GM21367 (cell line): ENCODE results near the gene APLN.

Experiments
- ATAC-seq: cut with Tn5 transposase; IDR thresholded peaks from one replicate; pipeline ENCODE4 v1.9.1; 2021; ENCODE audit not compliant: unreplicated experiment

Gene APLN

DNA sequence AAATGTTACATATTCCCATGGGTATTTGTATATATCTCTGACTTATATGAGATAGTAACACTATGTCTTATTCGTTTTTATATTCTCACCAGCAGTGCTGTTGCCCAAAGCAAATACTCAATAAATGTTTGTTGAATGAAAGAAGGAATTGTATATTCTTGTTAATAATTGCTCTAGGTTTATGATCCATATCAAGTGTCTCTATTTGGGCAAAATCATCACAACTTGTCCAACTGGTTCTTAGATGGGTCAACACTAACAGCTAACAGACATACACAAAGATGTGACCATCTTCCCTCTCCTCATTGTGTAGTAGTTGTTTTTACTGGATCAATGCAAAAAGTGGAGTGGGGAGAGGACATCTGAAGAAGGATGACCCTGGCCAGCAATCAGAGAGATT is 6.6 kb upstream of the APLN start:
- ATAC-seq = no peak

DNA sequence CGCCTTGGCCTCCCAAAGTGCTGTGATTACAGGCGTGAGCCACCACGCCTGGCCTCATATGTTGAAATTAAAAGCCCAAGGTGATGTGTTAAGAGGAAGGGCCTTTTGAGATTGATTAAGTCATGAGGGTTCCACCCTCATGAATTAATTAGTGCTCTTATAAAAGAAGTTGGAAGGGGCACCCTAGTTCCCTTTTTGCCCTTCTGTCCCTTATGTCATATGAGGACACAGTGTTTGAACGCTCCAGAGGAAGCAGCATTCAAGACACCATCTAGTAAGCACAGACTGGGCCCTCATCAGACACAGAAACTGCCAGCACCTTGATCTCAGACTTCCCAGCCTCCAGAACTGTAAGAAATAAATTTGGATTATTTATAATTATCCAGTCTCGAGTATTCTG is 5.1 kb upstream of the APLN start:
- no peak for ATAC-seq

DNA sequence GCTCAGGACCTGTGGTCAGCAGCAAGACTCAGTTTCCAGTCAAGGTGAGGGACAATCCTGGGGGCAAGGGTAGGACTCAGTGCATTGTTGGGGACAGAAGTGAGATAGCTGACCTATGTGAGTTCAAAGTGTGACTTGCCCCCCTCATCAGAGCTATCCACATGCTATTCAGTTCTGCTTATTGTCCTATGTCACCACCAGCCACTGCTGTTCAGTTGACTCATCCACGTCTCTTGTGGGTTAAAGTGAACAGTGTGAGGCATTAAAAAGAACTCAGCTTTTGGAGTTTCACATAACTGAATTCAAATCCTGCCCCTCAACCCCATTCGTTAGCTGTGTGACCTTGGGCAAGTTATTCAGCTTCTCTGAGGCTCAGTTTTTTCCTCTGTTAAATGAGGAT is 4.4 kb upstream of the APLN start:
- ATAC-seq = no peak

DNA sequence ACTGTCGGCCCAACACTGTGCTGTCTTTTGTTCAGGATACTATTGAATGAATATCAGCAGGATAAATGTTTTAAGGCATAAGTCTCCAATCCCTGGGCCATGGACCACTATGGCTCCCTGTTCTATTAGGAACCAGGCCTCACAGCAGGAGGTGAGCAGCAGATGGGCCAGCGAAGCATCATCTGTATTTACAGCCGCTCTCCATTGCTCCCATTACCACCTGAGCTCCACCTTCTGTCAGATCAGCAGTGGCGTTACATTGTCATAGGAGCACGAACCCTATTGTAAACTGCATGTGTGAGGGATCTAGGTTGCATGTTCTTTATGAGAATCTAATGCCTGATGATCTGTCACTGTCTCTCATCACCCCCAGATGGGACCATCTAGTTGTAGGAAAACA is 3.7 kb upstream of the APLN start:
- no peak for ATAC-seq

DNA sequence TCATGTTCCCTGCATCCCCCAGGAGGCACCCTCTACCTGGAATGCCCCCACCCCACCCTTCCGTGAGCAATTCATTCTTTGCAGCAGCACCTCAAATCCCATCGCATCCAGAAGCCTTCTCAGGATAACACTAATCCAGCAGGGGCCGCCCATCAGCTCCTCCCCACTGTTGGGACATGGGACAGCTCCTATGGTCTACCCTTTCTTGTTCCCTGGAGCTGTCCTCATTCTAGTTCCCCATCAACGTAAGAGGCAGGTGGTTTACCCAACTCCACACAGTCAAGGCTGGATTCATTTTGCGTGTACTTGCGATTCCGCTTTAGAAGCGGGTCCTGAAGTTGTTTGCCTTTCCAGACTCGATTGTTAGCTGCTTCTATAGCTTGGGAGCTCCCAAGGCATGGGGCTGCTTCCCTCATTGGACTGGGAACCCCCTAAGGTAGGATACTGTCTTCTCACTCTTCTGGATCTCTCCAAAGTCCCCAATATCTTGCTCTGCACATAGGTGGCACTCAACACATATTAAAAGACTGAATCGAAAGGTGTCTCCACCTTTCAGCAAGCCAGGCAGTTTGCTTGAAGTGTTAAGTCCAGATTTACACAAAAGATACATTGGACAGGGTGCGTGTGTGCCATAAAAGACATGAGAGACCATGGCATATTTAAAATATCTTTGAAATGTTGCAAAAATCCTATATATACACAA is 942 bp upstream of the APLN start:
- ATAC-seq = no peak

DNA sequence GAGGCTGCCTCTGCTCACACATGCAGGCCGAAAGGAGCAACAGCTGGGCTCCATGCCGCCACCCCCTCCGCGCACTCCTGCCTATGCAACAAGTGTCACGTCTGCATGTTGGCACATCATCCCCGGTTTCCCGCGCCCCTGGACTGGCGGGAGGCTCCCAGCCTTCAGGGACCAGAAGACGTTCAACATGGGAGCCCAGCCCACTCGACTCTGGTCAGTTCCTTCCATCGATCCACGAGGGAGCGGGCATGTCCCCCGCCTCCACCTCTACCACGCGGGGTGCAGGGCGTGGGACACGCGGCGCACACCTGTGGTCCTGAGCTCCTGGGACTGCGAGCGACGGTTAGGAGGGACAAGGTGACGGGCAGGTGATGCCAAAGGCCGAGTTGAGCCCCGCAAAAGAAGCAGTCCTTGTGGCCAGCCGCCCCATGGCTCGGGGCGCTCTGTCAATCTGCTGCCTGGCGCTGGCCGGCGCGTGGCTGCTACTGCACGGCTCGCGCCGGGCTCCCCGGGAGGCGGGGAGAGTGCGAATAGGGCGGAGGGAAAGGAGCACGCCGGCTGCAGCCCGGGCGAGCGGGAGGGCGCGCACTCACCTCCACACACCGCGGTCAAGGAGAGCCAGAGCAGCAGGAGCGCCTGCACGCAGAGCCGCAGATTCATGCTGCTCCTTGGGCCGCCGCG is 645 bp downstream of the APLN start:
- no peak for ATAC-seq

DNA sequence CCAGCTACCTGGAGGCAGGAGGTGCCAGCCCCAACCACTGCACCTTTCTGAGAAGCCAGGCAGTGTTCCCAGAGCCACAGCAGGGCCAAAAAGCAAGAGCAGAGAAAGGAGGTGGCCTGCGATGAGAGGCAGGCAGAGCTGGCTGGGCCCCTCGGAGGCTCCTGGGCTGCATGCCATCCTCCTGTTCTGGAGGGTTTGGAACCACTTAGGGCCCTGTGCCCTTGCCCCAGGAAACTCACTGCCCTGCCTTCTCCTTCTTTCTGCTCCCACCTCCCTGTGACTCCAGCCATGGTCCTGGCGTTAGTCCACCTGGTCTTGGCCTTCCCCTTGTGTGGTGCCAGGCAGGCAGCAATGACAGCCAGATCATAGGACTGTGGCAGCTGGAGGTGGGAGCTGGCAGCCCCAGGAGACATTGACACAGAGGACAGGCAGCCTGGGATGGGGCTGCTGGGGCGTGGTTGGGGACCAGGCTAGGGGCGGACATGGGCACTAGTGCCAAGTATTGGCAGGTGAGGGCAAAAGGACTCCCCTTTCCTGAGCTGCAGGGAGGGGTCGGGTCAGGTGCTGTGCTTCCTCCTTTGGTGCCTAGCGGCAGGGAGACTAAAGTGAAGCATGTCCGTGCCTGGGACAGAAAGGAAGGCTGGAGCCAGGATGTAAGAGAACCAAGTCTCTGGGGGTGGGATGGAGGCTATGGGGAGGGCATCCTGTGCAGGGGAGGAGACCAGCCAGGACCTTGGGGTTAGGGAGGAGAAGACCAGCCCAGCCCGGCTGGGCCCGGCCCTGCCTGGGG is 1.4 kb downstream of the APLN start:
- ATAC-seq = no peak

DNA sequence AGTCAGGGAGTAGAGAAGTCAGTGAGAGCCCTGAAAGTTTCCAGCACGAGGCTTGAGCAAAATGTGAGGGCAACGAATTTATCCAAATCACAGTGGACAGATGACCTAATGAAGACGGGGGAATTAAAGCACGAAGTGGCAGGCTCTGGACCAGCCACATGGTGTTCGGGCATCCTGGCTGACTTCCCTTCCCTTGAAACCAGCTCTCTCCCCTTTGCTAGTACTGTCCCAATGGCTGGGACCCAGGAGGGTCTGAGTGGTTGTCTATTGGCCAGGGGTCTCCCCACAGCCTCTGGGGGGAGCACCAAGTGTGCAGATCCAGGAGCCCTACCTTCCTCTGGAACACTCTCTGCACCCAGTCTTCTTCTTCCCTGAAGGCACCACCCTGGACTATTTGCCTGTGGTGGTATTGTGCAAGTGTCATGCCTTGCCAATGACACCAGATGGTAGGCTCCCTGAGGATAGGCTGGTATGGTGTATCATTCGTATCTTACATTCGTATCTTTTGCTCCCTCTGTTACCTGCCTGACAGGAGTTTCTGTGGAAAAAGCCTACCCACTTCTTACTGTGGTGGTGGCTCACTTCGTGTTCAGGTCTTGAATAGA is 2.1 kb downstream of the APLN start:
- ATAC-seq = no peak

DNA sequence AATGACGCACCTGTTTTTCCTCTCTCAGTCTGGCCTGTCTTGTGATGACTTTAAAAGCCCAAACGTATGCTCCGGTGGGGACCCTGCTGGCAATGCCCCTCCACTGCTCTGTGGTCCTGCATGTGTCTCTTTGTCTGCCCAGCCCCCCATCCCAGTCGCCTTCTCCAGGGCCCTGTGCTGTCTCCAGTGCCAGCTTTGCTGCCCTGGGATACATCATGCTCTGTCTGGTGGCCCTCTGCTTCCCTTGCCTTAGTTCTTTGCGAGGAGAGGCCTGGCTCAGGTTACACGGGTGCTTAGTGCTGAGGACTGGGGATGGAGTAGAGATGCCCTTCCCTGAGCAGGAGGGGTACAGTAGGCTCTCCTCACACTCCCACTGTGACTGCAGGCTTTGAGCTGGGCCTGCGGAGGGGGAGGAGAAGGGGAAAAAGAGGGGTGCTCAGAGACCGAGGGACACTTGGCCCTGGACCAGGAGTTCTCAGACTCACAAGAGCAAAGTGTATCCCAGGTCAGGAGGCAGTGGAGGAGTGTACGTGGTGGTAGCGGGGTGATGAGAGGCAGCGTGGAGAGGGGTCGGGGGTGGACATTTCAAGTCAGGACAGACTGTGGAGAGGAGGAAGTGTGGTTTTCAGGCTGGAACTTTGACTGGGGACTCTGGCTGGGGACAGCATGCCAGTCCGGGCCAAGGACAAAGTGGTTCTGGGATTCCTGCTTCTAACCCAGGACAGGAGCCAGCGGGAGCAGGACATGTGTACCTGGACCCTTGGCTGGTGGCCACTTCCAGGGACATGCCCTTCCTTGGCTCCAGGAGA is 2.8 kb downstream of the APLN start:
- ATAC-seq = no peak

DNA sequence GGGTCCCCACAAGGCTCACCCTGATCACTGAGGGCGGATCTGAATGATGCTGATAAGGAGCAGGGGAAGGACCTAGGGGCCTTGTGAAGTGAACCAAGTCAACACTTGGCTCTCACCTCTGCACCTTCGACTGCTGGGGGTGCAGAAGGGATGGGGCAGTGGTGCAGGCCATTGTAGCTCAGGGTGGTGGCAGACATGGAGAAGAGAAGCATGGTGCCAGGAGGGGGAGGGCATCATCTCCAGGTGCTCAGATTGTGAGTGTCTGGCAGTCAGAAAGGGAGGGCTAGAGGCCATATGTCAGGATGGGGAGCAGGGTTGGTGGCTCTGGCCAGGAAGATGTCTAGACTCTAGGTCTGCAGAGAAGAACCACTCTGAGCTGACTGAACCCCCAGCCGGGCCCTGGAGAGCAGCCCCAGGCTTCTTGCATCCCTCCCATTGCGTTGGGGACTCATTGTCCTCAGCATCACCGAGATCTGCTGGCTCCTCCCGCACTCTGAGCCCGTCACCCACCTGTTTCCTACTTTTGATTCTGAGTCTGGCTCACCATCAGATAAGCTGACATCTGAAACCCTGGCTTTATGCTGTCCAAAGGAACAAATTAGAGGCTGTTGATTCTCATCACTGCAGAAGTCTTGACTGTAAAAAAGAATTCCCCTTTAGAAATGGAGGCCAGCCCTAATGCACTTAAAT is 3.8 kb downstream of the APLN start:
- ATAC-seq = no peak

DNA sequence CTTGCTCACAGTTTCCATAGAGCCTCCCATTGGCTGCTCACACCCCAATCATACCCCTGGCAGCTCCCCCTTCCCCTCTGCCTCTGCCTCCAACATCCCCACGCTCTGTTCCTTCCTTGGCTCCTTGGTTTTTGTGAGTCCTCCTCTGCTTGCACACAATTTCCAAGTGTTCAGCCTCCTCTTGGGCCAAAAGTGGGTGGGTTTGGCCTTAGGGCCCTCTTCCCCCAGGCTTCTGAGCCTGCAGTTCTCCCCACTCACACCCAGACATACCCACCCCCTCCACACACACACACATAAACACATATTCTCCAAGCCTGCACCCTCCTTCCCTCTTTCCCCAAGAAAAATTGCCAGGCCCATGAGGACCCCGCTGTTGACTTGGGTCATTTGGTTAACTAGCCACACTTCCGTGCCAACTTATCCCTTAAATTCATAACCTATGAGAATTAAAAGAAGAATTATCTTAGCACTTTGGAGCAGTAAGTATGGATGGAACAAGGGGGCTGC is 4.5 kb downstream of the APLN start:
- ATAC-seq = no peak

DNA sequence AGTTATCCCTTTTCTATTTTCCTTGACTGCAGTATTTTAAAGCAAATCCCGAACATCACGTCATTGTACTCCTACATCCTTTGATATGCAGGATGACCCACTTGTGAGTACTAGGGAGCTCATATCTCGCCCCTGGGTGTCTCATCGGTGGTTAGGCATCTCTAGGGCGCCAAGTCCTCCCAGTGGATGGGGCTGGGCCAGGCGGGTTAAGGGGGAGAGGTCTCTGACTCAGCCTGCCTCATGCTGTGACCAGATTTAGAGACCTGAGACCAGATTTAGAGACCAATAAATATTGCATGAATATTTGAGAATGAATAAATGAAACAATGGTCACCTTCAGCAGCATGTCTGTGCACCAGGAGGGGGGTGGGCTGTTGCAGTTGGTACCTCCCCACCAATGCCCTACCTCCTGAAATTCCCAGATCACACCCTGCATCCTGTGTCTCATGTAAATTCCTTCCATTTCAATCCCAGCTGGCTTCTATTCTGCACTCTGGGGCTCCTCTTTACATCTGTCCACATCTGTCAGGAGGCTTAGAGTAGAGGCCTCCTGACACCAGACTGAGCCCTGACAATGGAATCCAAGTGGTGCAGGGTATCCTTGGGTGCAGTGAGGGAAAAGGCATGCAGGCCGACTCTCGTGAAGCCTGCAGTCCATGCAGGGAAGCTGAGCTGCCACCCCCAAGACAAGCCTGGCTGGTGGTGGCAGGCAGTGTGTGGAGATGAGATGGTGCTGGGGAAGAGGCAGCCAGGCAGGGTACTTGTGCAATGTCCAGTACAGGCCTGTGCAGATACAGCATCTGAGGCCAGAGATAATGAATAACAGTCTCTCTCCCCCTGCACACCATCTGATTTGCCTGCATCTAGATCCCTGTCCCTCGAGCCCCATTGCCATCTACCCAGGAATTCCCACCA is 5.2 kb downstream of the APLN start:
- no peak for ATAC-seq

DNA sequence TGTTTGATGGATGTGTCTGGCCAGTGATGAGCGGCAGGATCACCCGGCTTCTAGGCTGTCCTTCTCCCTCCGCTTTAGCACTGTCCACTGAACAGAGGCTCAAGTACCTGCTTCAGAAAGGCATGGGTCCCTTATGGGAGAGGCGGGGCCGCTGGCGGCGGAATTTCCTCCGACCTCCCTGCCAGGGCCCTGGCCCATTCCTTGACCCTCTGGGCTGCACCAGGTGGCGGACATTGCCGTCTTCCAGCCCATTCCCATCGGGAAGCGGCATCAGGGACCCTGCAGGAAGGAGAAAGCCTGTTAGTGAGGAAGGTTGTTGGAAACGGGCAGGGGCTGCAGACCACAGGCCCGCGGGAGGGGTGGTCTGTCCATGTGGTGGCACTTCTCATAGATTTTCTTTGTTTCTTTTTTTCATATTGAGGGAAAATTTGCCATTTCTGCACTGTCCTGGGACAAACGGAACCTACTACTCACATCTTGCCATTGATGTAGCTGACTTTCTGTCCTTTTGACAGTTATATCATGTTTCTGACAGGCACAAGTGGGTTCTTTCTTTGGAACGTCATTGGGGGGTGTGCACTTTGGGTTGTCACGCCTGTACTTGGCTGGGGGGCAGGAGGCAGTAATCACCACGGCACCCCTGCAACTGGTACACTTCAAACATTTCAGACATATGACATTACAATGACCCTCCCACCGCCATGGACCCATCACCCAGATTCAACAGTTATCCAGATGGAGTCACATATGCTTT is 6.1 kb downstream of the APLN start:
- ATAC-seq = no peak

DNA sequence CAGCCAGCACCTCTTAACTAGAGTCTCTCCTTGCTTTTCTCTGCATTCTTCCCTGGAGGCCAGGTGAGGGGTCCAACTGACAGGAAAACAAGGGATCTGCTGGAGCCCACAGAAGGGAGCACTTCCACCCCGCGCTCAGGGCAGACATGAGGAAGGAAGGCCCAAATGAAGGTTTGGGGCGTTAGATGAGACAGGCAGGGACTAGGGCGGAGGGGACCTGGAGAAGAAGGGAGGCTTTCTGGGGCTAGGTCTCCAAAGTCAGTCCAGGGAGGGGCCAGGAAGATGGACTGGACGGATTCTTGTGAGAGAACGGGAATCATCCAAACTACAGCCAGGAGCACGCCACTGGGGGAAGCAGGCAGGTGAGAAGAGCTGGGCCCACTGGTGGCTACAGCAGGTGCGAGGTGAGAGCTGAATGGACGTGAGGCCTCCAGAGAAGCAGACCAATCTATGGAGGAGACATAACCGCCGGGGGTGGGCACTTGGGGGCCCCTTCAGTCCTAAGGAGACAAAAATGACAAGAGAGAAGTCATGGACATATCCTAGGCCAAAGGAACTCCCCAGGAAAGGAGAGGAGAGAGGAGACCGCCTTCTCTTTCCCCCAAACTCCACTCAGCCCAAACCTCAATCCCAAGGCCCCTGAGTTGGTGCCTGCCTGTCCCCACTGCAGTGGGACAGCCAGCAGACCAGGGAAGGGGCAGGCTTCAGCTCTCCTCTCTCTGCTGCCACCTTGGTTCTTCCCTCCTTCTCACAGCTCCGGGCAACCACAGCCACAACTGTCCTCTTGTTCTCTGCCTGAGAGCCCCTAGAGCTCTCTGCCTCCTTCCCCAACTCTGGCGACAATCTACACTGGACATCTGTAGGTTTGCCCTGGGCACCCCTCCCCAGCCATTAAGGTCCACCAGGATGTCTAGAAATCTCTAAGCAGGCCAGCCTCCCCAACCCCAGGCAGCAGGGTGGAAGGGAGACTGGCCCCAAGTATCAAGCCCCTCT is 7.0 kb downstream of the APLN start:
- no peak for ATAC-seq

DNA sequence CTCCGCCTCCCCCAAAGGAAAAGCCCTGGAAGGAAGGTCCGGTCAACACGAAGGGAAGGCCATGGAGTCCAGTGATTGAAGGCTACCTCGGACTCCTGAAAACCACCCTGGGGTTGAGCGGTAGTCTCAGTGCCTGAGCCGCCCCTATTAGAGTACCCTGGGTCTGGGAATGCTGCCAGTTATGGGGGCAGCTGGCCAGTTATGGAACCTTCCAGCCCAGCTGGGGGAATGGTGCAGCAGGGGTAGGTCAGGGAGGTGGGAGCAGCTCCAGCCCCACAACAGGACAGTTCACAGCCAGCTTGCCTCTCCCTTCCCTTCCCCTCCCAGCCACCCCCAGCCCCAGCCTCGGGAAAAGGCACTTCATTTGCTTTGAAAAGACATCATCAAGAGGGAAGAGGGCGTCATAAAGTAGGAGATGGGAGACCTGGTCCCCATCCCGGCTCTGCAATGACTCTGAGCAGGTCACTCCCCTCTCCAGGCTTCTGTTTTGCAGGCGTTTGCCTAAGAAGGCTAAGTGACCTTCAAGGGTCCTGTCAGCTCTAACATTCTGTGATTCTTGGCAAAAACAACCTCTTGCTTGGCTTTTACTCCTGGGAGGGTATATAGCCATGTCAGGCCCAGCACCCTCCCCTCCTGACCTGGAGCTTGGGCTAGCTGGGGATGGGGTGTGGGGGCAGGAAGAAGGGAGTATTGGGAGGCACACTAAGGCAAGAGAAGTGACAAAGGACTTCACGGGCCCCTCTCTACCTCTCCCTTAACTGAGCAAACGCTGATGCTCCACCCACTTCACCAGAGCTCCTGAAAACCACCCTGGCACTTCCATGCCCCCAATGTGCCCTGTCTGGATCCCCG is 8.0 kb downstream of the APLN start:
- ATAC-seq = no peak

DNA sequence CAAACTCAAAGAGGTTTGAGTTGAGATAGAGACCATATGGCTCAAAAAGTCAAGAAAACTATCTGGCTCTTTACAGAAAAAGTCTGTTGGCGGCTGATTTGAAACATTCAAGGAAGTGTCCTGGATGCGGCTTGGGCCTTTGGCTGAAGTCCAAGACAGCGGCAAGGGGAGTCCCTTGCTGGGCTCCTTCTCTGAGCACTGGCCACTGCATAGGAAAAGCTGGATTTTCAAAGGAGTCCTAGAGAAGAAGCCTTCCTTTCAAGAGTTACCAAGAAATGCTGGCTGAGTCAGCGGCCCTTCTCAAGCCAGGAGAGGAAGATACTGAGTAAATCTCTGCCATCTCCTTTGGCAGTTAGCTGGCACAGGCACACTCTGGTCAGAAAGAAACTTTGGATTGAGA is 12.1 kb downstream of the APLN start:
- ATAC-seq = no peak
